Pons (tissue), 1 donor: ENCODE results near the gene TMEM269.

Source experiments
- DNase-seq: peaks from one replicate; pipeline ENCODE4 v3.0.0-alpha.2; 2016; ENCODE audit warnings: low spot score

Gene TMEM269, protein sequence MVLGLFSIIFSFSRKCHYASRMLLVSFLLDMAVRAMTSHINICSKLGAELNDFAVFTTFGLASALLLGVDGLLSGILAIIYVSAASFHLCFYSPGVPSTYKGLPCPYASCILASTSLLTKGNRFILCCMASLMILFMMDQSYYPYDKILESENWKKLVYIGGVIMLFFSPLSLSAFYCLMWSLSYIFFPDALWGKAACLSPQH

DNA sequence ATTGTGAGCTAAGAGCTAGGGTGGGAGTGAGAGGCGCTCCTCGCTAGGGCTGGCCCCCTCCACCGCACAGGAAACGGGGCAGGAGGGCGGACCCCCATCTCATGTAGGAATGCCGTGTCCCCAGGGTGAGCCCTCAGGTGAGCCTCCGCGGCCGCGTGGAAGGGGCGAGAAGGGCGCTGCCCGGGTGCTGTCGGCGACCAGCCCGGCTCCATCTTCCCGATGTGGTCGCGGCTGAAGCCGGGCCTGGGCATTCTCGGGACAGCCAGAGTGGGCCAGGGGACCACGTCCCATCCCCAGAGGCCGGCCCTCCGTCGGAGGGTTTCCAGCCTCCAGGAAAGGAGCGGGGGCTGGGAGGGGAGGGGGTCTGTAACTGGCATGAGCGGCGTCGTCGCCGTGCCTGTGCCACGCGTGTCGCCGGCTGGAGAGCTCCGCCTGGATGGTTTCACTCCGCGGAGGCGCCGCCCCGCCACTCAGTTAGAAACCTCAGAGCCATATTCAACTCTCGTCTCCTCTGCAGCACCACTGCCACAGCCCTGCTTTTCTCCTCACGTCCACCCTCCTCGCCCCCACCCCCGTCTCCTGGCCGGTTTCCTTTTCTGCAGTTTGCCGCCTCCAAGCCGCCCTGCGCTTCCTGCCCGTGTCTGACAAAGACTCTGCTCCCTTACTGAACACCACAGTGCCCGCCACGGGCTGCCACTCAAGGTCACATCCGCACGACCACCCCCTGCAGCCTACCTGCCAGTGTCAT lies at the start of gene TMEM269:
Gene TMEM269, plus strand, starts transcription at position 46 of the 748 bp plus-strand sequence. CDS start 4,903 bp downstream, outside the sequence.
- DNase-seq, result no peak

DNA sequence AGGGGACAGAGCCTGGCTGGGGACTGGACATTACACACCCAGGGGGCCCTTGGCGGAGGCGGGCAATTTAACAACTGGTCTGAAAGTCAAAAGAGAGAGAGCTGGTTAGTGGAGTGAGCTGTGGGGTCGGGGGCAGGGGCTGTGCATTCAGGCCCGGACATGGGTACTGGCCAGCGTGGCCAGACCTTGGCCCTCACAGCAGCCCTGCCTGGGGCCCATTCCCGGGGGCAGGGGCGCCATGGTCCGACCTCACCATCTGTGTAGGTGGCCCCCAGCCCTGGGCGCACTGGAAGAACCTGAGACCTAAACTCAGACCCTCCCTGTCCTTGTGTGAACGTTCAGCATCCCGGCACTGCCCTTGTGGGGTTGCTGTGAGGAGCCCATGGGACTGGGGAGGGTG lies 49.7 kb upstream of the TMEM269 start:
- DNase-seq, result no peak

DNA sequence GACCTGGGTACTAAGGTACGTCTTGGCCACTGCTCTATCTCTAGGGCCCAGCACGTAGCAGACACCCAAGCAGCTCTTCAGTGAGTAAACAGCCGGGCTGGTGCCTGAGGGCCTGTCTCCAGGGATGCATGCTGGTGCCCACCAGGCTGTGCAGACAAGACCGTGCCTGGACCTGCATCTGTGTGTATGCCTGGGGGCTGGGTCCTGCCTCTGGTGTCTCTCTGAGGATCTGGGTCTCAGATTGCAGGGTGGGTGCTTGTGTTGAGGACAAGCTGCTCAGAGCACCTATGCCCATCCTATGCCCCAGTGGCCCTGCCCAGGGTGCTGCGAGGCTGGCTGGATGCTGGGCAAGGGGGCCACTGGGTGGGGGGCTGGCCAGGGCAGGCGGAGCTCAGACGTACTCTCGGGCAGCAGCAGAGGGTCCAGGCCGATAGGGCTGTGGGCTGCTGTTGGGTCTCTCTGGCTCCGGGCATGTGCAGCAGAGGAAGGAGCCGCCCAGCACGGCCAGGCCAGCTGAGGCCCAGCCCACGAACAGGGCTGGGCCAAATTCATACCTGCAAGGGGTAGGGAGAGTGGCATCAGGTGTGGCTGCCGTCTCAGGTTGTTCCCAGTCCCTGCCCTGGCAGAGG lies 49.2 kb upstream of the TMEM269 start:
- DNase-seq, result no peak

DNA sequence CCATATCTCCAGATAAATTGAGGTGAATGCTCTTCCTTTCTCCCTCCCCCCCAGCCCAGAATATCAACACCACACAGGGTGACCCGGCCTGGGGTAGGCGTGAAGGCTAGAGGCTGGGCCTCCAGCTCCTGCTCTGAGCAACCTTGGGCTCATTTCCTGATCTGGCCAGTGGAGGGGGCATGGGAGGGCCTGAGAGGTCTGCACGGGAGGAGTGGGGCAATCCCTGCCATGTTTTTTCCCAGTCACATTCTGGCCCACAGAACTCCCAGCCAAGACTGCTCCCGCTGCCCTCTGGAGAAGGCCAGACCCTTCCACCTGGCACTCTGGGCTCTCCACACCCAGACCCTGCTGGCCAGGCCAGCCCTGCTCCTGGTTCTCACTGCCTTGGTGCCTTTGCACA lies 48.6 kb upstream of the TMEM269 start:
- DNase-seq, result no peak

DNA sequence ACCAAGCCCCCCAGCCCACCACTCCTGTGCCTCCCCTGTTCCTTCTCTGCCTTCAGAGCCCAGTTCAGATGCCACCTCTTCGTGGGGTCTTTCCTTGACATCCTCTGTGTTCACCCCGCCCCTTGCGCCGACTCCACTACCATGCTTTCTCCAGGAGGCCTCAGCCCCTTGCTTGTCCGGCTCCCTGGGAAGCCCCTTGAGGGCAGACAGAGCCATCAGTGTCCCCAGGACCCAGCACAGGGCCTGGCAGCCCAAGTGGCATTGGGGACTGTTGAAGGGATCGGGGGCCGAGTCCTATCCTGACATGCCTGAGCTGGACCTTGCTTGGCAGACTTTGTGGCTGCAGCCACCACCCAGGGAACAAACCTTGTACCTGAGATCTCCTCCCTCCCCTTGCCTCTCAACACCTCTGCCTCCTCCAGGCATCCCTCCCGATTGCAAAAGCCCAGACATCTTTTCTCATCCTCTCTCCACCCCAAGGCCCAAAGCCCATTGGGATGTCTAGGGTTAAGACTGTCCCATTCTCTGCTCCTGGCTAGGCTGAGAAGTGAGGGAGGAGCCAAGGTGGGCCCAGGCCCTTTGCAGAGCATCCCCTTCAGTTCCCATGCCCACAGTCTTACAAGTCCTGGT lies 48.1 kb upstream of the TMEM269 start:
- no peak for DNase-seq

DNA sequence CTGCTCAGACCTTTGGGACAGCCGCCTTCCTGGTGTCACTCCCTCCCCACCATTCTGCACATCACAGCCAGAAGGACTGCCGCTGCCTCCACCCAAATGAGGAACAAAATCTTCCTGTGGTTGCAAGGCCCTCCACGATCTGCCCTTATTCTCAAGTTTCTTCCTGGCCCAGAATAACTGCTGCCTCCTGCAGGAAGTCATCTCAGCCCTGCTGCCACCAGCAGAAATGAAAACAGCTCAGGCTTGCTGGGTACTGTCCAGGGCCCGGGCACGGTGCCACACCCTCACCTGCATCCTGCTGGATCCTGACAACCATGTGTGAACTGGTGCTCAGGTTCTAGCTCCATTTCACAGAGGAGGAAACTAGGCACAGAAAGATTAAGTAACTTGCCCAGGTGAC lies 47.5 kb upstream of the TMEM269 start:
- DNase-seq, result peak; percentile 44

DNA sequence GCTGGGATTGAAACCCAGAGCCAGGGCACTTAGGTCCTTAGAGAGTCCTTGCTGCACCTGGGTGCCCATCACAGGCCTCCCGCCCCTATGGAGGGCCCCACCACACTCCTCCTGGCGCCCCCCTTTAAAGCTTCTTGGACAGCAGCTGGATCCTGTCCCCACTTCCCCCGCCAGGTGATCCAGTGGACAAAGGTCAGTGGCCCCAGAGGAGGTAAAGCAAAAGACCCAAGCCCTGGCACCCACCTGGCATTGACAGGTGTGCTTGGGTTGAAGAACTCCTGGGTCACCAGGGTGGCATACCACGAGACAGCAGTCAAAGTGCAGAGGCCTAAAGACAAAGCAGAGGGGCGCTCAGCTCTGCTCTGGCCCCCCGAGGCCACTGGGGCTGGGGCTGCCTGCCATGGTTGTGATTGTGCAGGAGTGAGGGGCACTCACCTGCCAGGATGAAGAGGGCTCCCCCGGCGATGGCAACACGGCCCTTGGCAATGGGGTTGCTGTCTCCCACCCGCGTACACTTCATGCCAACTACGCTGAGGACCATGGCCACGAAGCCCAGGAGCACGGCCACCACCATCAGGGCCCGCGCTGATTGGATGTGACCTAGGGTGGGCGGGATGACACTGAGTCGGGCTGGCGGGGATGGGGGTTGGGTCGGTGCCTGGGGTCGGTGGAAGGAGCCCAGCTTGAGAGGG lies 46.7 kb upstream of the TMEM269 start:
- no peak for DNase-seq

DNA sequence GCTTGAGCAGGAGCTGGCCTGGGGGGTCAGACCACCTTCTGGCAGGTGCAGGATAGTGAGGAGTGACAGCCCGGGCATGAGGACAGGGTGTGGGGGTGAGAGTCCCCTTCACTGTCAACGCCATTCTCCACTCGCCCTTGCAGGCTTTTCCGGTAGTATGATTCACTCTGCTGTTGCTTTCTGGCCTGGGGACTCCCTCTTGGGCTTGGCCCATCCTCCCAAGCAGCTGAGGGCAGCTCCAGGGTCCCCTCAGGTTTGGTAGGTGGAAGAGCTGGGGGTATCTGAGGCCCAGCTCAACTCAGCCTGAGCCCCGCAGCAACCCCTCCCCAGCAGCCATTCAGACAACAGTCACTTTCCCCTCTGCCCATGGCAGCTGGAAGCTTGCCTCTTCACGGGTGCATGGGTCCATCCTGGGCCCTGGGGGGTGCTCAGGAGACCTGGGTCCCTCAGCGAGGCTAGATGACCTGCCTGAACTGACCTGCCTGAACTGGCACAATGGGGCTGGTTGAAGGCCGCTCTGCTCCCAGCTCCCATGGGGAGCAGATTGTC lies 46.0 kb upstream of the TMEM269 start:
- DNase-seq, result no peak

DNA sequence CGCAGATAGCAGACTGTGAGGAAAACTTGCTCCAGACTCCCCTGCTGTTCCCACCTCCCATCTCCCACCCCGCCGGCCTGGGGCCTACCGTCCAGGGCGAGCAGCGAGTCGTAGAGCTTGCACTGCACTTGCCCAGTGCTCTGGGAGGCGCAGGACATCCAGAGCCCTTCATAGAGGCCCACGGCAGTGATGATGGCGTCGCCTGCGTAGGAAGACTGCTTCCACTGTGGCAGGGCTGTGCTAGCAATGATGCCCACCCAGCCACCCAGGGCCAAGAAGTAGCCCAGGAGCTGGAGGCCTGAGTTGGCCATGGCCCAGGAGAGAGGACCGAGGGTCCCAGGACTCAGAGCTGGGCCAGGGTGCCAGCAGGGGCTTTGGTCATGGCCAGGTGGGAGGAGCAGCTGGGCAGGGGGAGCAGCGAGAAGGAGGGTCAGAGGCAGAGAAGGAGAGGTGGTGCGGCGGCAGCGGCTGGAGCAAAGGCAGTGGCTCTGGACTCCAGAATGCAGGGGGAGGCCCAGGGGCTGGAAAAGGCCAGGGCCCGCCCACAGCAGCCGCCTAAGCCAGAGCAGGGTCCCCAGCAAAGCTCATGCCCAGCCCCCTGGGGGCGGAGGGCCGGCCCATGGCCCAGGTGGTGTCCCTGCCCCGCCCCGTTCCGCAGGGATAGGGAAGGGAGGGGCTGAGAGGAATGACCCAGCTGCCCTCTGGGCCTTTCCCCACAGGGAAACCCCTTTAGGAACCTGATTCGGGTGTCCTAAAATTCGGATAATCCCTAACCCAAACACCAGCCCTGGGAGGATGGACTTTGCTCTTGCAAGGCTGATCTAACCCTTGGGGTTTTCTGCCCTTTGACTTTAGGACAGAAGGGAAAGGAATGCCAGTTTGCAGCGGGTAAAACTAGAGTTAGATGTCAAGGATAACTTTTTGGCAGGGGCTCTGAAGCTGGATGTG lies 44.8 kb upstream of the TMEM269 start, which contains the start of gene CLDN19:
Gene CLDN19, minus strand, starts transcription at position 484 of the 948 bp plus-strand sequence. Its CDS starts 173 bp downstream, at position 311.
- no peak for DNase-seq

DNA sequence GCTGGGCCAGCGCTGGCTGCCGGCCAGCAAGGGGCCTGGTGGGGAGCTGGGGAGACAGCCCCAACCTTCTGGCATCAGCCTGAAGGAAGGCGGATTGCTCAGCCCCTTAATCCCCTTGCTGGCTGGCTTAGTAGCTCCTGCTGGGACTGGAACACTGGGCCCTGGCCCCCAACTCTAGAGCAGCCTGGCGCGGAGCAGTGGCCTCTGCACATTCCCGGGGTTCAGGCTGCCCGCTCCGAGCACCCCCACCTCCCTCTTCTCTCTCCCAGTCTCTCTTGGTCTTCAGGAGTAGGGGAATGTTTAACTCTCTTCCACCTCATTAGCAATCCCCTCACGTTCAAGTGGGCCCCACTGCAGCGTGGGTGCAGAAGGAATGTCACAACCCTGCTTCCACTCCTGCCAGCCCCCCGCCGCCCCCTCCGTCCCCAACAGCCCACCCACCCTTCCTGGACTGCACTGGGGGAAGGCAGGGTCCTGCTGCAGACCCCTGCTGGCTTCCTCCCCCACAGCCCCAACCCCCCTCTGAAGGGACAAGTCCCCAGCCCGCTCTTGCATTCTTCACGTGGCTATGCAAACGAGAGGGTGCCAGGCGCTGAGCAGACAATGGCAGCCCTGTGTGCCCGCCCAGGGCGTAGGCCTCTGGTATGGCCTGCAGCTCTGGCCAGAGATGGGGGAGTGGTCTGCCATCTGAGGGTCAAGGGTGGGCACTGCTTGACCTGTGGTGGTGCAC lies 43.8 kb upstream of the TMEM269 start:
- peak; percentile 38 for DNase-seq

DNA sequence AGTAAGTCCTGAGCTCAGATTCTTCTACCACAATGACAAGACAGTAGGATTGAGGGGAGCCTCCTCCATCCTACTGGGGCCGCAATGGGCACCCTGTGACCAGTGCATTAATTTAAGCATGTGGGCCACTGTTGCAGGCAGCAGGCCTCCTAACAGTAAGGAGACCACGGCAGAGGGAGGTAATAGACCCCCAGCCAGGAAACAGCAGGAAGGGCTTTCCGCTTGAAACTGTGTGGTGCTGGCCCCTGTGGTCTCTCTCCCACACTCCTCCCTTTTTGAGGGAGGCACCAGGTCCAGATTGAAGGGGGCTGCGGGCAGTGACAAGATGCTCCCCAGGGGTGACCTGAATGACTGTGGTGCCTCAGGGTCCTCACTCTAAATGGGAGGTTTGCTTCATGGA lies 43.1 kb upstream of the TMEM269 start:
- DNase-seq, result no peak

DNA sequence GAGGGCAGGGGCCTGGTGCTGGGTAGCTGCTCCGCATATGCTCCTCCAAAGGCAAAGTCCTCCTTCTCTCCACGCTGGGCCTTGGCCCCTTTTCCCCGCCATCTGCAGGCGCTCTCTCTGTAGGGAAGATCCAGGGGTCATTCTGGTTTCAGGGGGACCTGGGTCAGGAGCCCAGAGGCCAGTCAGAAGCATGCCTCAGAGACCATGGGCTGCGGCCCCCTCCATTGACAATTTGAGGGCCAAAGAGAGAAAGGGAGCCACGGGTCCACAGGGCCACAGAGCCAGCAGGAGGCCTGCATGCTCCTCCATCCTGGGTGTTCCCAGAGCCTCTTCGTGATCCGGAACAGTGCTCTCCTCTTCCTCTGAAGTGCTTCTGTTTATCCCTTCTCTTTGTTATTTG lies 42.6 kb upstream of the TMEM269 start:
- DNase-seq, result no peak

DNA sequence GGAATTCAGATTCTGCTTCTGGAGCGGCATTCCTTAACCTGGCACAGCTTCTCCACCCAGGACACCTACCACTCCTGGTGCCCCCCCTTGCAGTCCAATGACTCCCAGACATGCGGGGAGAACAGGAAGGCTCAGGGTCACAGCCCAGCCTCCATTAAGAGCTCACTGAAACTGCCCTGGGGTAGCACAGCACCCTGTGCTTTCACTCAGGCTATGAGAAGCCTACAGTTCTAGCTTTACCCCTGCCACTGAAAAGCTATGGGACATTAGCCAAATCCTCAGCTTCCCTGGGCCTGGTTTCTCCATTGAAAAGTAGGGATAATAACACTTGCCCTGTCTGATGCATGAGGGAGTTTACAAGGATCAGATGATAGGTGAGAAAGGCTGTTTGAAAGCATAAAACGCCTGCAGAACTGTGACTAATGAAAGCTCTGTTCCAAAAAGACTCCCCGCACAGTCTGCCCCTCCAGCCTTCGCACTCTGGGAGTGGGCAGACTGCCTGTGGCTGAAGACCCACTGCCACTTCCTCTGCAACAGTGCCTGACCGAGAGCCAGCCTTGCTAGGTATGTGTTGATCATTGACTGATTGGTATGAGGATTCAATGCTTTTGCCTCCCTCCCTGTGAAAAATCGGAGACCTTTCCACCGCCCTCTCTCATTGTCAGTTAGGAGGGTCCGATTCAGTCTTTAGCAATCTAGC lies 42.0 kb upstream of the TMEM269 start:
- no peak for DNase-seq

DNA sequence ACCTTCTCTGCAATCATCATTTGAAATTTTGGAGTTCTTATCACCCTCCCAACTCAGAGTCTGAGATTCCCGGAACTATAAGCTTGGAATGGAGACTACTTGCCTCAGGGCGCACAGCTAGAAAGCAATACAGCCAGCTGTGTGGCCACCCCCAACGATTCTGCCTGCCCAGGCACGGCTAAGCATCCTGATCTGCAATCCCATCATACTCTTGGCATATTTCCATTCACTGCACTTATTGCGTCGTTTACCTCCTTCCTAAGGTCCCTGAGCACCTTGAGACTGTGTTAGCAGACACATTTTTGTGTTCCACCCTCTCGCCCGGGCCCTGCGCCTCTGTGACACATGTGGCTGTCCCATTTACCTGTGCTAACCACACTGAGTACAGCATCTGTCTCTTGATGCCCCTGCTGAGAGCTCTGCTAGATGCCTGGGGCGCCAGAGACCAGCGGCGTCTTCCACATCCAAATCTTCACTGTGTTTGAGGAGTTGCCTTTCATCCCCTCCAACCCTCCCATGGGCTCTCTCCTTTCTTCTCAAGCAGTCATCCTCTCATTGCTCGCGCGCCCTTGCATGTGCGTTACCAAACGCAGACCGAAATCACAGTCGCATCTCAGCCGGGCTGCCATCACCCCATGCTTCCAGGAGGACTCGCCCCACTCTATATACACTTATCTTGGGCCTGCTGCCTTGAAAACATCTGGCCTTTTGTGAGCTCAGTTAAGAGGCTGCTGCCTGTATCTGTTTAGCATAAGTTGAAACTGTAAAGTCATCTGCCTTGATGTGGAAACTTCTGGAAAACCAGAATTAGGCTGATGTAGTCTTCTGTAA lies 41.3 kb upstream of the TMEM269 start:
- DNase-seq, result no peak

DNA sequence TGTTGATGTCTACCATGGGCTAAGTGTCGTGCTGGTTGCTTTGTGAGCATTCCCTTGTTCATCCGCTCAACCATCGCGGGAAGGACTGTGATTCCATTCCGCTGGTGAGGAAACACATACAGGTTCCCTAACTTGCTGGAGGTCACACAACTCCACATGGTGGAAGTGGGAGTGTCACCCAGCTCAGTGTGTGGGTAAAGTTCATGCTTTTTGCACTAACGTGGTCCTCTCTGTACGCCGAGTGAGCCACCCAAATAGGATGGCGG lies 40.7 kb upstream of the TMEM269 start:
- no peak for DNase-seq

DNA sequence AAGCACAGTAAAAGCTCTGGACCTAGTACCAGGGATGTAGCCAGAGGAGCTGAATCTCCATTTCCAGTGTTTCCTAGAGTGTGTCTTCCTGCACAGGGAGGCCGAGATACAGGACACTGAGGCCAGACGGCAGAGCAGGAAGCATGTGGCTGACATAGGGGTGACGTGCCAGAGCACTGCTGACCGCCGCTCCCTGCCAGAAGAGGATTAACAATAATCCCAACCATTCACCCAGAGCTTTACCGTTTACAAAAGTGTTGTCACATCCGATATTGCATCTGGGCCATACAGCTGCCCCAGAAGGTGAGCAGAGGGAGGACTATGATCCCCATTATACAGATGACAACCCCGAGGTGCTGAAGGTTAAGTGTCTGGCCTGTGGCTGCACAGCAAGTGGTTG lies 38.9 kb upstream of the TMEM269 start:
- no peak for DNase-seq

DNA sequence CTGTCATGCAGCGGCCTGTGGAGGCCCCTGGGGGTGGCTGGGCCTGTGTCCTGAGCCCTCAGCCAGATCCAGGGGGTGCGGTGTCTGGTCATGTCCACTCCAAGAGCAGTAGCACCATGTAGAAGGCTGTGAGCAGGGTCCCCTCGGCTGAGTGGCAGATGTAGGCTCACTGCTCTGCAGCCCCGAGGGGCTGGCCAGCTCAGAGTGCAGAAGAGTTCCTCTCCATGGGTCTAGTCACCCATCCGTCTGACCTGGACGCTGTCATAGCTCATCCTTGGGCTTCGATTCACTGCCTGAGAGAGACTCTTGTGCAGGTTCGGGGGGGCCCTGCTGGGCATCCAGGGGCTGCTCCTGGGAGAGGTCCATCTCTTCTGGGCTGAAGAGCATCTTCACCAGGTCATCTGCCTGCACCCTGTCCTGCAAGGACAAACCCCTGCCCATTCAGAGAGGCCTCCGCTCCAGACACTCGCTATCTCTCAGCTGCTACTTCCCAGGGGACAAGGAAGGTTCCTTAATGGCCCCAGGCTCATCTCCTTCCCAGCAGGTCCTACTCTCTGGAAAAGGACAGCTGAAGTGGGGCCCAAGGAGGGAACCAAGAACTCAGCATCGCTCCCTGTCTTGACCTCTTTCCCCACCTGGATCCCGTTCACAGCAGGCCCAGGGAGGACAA lies 38.2 kb upstream of the TMEM269 start:
- DNase-seq, result no peak

DNA sequence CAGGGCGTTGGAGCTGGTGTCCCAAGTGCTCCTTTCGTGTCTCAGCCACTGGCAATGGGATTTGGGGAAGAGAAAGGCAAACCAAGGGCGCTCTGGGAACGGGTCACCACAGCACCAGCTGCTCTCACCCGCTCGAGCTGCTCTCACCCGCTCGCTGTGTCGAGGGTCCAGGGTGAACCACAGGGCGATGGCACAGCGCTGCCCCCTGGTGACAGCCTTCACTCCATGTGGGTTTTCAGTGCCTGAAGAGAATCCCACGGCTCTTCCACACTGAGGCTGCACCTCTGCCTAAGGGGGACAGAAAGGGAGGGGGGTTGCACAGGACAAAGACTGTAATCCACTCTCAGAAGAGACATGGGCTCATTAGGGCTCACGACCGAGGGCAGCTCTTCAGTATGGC lies 37.7 kb upstream of the TMEM269 start:
- peak; percentile 17 for DNase-seq
